ENCODE results near the gene NIT2. TPM values are rescaled to one million over a fixed set of nuclear protein-coding genes. Genes with fewer than 3 reads are reported as not detected.
"Not testable (repeated sequence)": the region's sequence is repeated elsewhere in the genome, so short reads cannot be mapped to it uniquely, and the experiment has no call there.

The NIT2 gene
- total RNA-seq, 2 donors from 2014 or later, result 33.7 to 37.9 TPM

DNA sequence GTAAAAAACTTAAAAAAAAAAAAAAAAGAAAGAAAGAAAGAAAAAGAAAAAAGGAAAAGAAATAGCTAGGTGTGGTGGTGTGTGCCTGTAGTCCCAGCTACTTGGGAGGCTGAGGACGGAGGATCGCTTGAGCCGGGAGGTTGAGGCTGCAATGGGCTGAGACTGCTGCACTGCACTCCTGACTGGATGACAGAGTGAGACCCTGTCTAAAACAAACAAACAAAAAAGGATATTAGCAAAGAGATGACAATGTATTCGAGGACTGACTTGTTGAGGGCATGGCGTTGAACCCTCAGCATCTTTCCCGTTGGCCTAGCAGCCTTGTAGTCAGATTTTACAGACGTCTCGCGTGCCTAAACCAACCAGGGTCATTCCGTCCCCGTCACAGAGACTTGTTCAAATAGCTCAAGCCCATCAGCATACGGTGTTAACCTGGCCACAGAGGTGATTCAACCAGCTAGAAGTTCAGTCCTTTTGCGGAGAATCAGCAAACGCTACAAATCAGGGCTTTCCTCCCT lies 528 bp upstream of the NIT2 start:
- ATAC-seq (no peak), DNase-seq (no peak)
- intact Hi-C loops (cut with DNase I), result no loop called here

DNA sequence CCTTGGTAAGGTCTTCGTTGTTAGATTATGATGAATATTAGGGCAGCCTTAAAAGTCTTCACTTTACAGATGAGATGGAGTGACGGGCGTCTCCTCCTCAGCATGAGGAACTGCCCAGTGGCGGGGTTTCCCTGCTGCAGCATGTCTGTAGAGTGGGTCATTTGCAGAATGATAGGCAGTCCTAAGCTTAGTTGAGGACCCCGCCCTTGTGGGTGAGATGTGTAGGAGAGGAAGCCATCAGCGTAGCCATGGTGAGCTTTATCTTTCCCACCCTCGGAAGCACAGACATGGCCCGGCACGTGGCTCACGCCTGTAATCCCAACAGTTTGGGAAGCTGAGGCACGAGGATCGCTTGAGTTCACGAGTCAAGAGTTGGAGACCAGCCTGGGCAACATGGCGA lies 877 bp downstream of the NIT2 start:
- peak in 1 of 2 donors; percentile 48 for ATAC-seq
- intact Hi-C loops (cut with DNase I), result no loop called here

DNA sequence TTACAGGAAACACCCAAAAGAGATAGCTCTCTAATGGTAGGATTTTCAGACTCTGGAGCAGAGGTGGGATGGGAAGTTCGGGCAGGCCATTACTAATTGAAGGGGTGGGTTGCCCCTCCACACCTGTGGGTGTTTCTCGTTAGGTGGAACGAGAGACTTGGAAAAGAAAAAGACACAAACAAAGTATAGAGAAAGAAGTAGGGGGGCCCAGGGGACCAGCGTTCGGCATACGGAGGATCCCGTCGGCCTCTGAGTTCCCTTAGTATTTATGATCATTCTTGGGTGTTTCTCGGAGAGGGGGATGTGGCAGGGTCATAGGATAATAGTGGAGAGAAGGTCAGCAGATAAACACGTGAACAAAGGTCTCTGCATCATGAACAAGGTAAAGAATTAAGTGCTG lies 1.7 kb downstream of the NIT2 start:
- ATAC-seq; intact Hi-C loops (cut with DNase I); DNase-seq: not testable (repeated sequence)

More for the DNA sequence above, 877 bp downstream of the NIT2 start:
- DNase-seq, result peak; percentile 27

DNA sequence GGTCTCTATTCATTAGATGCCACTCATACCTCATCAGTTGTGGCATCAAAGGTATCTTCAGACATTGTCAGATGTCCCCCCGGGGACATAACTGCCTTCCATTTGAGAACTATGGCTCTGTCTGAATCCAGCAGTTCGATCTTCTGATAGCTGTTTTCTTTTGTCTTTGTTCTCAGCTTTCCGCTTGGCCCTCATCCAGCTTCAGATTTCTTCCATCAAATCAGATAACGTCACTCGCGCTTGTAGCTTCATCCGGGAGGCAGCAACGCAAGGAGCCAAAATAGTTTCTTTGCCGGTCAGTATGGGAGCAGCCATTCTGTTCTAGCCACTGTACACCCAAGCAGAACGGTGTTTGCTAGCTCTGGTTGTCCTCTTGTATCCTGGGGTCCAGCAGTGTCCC lies 4.4 kb downstream of the NIT2 start:
- ATAC-seq, result no peak
- intact Hi-C loops (cut with DNase I), result no loop called here
- DNase-seq, result no peak

DNA sequence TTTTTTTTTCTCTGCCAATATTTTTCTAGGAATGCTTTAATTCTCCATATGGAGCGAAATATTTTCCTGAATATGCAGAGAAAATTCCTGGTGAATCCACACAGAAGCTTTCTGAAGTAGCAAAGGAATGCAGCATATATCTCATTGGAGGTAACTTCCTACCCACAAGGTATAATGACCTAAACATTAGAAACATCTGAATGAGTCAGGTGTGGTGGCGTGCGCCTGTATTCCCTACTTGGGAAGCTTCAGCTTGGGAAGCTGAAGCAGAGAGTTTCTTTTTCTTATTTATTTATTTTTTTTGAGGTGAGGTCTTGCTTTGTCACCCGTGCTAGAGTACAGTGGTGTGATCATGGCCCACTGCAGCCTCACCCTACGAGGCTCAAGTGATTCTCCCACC lies 5.2 kb downstream of the NIT2 start:
- DNase-seq (no peak), ATAC-seq (no peak)
- intact Hi-C loops (cut with DNase I), result no loop called here

DNA sequence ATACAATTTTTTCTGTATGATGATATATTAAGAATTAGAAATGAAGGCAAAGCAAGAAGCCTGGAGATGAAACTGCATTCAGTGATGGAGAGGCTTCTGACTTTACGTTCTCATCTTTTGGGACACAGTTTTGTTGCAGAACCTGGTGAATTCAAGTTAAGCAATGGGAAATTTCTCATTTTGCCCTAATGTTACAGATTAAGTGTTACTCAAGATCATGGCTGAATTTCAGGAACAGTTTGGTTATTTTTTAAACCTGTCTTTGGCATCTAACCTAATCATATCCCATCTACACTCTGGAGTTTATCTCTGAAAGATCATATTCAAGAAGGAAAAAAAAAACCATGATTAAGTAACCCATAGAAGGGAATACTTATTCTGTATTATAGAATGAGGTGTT lies 6.0 kb downstream of the NIT2 start:
- intact Hi-C loops (cut with DNase I), result no loop called here
- ATAC-seq (no peak), DNase-seq (no peak)

DNA sequence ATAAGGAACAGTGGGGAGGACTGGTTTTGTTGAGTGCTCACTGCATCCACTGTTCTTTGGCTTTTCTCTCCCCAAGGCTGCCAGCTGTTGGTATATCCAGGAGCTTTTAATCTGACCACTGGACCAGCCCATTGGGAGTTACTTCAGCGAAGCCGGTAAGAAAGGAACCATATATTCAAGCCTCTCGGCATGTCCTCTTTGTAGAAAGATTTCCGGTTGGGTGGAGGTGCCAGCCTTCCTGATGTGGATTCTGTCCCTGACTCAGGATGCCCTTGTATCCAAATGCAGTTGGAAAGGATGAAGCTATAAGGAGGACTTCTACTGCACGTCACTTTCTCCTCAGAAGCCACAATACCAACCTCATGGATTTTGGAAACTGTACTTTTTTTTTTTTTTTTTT lies 14.2 kb downstream of the NIT2 start:
- no peak for ATAC-seq
- intact Hi-C loops (cut with DNase I), result no loop called here
- DNase-seq, result no peak

DNA sequence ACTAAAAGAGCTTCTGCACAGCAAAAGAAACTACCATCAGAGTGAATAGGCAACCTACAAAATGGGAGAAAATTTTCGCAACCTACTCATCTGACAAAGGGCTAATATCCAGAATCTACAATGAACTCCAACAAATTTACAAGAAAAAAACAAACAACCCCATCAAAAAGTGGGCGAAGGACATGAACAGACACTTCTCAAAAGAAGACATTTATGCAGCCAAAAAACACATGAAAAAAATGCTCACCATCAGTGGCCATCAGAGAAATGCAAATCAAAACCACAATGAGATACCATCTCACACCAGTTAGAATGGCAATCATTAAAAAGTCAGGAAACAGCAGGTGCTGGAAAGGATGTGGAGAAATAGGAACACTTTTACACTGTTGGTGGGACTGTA lies 17.2 kb downstream of the NIT2 start:
- DNase-seq; ATAC-seq; intact Hi-C loops (cut with DNase I): not testable (repeated sequence)

DNA sequence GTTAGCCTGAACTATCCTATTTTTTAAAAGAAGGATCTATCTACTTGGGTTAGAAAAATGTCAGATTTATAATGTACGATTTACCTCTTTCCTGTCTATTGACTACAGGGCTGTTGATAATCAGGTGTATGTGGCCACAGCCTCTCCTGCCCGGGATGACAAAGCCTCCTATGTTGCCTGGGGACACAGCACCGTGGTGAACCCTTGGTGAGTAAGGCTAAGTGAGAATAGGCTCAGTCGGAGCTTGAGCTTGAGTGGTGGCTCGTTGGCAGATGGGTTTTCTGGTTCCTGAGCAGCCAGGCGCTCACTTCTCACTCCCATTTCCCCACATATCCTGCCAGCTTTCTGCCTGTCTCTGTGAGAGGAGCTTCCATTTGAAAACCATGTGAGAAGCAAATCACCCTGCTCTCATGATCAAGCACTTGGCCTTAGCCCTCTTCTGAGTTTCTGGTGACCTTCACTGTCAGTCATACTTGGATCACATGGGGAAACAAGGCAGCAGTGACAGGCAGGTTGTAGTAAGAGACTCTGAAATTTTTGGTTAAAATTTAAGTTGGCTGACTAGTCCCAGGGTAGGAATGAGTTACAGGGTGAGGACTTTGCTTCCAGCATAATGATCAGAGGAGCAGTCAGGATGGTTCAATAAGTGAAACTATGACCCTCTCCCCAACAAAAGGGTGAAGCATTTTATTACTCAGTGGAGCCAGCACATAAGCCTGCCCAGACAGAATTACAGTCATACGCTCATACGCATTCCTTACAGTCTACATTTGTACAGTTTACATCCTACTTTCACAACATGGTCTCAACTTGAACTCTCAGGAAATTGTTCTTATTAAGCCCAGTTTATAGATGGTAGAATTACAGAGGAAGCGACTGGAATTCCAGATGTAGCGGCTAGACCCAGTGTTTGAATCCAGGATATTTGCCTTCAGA lies 18.0 kb downstream of the NIT2 start:
- ATAC-seq (no peak), DNase-seq (no peak)
- intact Hi-C loops (cut with DNase I), result no loop called here

DNA sequence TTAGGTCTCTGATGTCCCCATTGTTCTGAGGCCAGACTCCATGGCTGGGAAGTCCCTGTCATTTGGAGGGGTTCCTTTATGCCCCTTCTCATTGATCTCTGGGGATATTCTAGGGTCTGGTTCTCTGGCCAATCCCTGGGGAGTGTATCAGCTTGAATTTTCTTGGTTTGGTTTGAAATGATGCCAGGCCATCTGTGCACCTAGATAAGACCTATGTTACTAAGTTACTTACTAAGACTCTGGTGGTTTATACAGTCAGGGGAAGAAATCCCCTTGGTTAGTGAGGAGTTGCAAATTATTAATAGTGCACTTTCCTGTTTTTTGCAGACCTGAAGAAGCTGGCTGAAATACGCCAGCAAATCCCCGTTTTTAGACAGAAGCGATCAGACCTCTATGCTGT lies 20.3 kb downstream of the NIT2 start:
- ATAC-seq (no peak), DNase-seq (no peak)
- intact Hi-C loops (cut with DNase I), result no loop called here

DNA sequence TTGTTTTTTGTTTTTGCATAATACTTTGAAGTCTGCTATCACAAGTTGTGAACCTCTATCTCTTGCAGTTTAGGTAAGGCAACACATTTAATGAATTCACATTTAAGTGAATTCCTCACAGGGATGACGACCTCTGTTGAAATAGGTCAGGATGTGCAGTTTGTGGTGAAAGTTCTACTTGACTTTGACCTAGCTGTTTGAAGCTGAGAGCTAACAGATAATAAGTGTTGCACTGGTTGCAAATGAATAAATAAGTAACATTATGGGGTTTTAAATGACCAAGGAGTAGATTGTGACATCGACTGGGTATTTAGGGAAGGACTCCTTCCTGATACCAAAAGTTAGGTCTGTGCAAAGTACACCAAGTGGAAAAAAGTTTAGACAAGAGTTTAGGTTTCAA lies 23.9 kb downstream of the NIT2 start:
- intact Hi-C loops (cut with DNase I), result no loop called here
- DNase-seq (no peak), ATAC-seq (no peak)

DNA sequence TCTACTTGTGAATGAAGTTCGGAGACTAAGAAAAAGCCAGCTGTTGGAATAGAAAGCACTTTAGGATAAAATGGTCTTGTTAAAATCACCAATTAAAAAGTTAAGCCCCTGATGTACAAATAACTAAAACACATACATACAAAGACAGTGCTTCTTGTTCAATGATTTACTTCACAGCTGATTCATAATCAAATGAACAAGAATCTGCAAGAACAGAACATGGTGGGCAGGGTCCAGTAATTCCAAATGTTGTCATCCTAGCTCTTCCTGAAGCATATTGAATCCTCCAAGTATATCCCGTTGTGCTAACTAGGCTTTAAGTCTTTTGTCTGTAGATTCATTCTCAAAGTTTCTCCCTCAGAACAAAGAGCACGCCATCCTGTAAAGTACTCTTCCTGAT lies 24.5 kb downstream of the NIT2 start:
- DNase-seq, result no peak
- no peak for ATAC-seq
- intact Hi-C loops (cut with DNase I), result no loop called here

DNA sequence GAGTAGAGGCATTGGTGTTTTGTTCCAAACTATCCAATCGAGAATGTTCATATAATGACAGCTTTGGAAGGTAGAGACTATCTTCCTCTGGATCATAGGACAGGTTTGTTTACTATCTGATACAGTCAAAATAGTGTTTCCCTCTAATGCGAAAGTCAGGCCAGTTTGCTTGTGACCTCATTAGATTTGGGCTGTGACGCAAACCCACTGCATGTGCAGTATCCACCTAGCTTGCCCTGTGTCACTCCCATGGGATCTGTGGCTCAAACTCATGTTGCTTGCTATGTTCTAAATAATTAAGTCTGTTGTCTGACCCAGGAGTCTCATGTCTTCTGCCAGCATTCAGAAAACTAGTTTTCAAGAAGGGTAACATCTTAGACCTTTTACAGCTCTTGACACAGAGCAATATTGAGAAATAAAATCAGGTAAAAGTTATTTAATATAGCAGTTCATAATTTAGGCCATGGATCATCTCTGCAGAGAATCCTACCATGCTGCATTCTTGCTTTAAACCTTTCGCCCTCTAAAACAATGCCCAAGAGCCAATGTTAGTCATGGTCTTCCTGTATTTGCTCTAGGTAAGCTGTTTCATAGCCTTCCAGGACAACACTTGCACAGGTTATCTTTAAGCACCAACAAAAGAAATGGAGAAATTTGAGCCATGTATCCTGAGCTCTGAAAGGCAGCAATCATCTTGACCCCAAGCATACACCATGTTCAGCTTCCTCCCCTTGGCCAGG lies 26.4 kb downstream of the NIT2 start:
- DNase-seq (no peak), ATAC-seq (no peak)
- intact Hi-C loops (cut with DNase I), result no loop called here

DNA sequence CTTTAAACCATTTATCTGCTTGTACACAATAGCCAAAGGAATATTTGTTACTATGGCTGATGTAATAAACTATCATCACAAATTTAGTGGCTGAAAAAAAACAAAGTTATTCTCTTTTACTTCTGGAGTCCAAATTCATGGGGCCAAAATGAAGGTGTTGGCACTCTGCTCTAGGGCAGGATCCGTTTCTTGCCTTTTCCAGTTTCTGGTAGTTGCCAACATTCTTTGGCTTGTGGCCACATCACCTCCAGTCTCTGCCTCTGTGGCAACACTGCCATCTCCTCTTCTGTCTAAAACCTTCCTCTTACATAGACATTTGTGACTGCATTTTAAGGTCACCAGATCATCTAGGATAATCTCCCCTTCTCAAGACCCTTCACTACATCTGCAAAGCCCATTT lies 27.3 kb downstream of the NIT2 start:
- DNase-seq (no peak), ATAC-seq (no peak)
- intact Hi-C loops (cut with DNase I), result no loop called here

DNA sequence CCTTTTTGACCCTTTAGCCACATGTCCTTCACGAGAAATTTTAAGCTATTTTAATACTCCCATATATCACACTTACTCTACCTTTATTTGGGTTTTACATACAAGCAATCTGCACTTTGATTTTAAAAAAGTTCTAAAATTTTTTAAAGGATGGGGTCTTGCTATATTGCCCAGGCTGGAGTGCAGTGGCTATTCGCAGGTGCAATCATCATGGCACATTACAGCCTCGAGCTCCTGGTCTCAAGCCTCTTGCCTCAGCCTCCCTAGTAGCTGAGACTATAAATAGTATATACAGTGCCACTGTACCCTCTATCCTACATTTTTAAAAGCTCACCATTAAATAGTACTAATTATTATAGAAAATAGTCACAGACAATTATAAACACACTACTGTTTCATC lies 29.9 kb downstream of the NIT2 start:
- ATAC-seq (no peak), DNase-seq (no peak)
- intact Hi-C loops (cut with DNase I), result no loop called here

DNA sequence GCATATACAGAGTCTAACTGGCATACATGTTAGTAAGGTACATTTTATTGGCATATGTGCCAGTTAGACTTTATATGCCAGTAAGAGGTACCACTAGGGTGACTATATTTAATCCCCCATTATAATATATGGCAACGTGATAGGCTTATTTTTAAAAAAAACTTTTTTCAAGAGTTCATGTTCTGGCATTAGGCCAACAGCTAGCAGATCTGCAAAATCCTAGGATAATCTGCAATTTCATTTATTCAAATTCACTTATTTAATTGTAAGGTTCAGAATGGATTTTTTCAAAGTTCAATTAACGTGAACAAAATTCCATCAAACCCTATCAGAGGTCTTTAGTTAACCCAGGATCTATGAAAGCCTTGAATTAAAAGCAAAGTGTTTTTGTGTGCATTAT lies 31.9 kb downstream of the NIT2 start:
- DNase-seq (no peak), ATAC-seq (no peak)
- intact Hi-C loops (cut with DNase I), result no loop called here

DNA sequence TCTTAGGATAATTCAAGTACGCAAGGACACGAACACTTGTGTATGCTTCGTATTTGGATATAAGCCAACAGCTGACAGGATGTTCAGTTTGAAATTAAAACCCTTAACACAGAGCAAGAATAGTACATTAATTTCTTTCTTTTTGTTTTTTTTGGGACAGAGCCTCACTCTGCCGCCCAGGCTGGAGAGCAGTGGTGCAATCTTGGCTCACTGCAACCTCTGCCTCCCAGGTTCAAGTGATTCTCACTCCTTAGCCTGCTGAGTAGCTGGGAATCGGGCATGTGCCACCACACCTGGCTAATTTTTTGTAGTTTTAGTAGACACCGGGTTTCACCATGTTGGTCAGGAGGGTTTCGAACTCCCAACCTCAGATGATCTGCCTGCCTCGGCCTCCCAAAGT lies 33.9 kb downstream of the NIT2 start:
- intact Hi-C loops (cut with DNase I), result no loop called here
- DNase-seq (no peak), ATAC-seq (peak in 1 of 2 donors; percentile 64)

DNA sequence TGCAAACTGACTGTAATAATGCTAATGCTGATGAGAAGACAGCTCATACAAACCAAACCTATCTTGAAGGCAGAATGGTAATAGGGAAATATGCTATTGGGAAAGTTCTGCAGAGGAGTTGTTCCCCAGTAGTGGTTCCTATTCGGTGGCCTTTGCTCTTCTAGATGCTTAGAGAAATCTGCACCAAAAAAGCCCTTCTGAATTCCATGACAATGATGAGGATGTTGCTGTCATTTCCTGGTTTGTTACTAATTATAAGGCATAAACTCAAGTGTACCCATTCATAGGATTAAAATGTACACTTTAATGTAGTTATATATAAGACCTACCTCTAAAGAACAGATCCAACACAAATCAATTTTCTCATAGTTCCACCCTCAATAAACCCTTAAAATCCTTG lies 36.2 kb downstream of the NIT2 start:
- intact Hi-C loops (cut with DNase I), result no loop called here

DNA sequence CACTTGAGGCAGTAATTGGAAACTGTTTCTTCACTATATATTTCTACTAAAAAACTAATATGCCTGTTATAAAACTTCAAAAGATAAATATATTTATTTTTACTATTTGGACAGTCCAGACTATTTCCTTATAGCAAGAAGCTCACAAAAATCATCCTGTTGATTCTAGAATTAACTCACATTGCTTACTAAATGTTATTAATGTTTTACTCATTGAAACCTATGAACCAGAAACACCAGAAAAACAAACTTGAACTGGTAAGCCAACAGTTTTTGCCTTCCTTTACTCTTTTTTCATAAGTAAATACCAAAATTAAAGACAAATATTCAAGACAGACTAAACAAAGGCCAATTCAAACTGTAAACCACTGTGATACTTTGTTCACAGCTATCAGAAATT lies 40.0 kb downstream of the NIT2 start:
- no peak for ATAC-seq
- intact Hi-C loops (cut with DNase I), result no loop called here

More for the DNA sequence above, 36.2 kb downstream of the NIT2 start:
- DNase-seq (no peak), ATAC-seq (no peak)

DNA sequence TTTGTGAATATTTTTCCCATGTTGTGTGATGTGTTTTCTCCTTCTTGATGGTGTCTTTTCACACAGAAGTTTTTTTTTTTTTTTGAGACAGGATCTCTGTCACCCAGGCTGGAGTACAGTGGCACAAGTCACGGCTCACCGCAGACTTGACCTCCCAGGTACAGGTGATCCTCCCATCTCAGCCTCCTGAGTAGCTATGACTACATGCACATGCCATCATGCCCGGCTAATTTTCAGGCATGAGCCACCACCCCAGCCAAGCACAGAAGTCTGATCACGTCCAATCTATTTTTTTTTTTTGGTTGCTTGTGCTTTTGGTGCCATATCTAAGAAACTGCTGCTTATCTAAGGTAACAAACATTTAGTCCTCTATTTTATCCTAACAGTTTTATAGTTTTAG lies 41.7 kb downstream of the NIT2 start:
- DNase-seq (no peak), ATAC-seq (no peak)
- intact Hi-C loops (cut with DNase I), result no loop called here

More for the DNA sequence above, 40.0 kb downstream of the NIT2 start:
- no peak for DNase-seq
